ENCODE measurements around the gene PHLDA2. TPM values are rescaled to one million over a fixed set of nuclear protein-coding genes. Genes with fewer than 3 reads are reported as not detected.

Gene PHLDA2
- total and polyA plus RNA-seq, 9 of the 15 experiments (the other 6 are each of a cell fraction or from before 2014, with no cell fraction given), result 0.43 to 42.4 (median 4.7) TPM

DNA sequence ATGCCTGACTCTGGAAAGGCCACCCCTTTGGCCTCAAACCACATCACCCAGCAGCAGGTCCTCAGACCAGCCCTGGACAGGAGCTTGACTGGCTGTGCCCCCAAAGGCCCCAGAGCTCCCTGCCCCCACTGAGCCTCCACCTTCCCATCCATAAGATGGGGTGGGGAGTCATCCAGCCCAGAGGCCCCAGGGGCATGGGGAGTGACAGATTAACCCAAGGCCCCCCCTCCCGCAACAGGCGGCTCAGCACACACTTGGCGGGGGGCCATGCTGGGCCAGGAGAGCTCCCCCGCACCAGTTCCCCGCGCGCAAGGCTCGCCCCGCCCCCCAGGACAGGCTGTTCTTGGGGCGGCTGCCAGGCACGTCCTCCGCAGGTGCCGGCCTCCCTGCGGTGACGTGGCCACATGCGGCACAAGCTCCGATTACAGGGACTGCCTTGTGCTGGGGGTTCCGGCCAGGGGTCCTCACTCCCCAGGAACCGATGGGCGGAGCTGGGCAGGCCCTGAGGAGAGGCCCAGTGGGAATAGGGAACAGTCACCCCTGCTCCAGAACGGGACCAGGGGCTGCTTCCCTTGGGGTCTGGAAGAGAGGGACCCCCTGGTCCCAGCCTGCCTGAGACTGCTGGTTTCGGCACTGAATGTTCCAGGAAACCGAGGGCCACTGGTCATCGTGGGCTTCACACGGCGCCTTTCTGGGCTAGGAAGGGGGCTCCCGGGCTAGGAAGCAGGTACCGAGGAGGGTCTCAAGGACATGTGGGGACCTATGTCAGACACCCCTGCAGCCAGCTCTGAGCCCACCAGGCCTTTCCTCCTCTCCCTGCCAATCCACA lies 38.5 kb downstream of the PHLDA2 start (continued):
- TF ChIP-seq, protein P1, sequence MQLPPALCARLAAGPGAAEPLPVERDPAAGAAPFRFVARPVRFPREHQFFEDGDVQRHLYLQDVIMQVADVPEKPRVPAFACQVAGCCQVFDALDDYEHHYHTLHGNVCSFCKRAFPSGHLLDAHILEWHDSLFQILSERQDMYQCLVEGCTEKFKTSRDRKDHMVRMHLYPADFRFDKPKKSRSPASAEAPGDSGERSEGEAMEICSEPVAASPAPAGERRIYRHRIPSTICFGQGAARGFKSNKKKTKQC (CRISPR knock-in tag; IDR thresholded peaks at IDR 0.05), result peak; percentile 76; the same call in 1 of the 2 replicates
- TF ChIP-seq SOX6 (IDR thresholded peaks at IDR 0.05) (peak; percentile 74), HDGF (IDR thresholded peaks at IDR 0.05) (peak; percentile 69; the same call in 1 of the 2 replicates), MBD2 (IDR thresholded peaks at IDR 0.05; ENCODE audit: borderline replicate concordance, low read depth) (no peak), ZC3H4 (CRISPR knock-in tag; IDR thresholded peaks at IDR 0.05; ENCODE audit: borderline replicate concordance) (no peak; the same call in 1 of the 2 replicates), KLF16 (IDR thresholded peaks at IDR 0.05) (peak; percentile 59; the same call in 1 of the 2 replicates), ZNF224 (CRISPR knock-in tag; IDR thresholded peaks at IDR 0.05) (peak; percentile 68; the same call in 1 of the 2 replicates), JUND (IDR thresholded peaks at IDR 0.05; ENCODE audit: borderline replicate concordance, low read depth, low read length) (0 out of 2 replicates have a peak, but pooled peaks have one; percentile 45), JUND (tag; IDR thresholded peaks at IDR 0.05; ENCODE audit: borderline replicate concordance, low read depth, low read length) (peak; percentile 68; the same call in 1 of the 3 replicates), SMC3 (conservative IDR thresholded peaks at IDR 0.05; ENCODE audit: insufficient read depth, low read depth, low read length) (no peak), KDM4B (IDR thresholded peaks at IDR 0.05; ENCODE audit: borderline replicate concordance in 2 of 2, low read depth in 1 of 2) (peak in 1 of 2 experiments; percentile 79; a peak in 1 of 4 replicates), ELF4 (CRISPR knock-in tag; IDR thresholded peaks at IDR 0.05) (no peak), TEAD4 (IDR thresholded peaks at IDR 0.05; ENCODE audit: low read length) (no peak), TEAD4 (CRISPR knock-in tag; IDR thresholded peaks at IDR 0.05; ENCODE audit: borderline replicate concordance) (peak; percentile 82; the same call in 1 of the 2 replicates), CTBP1 (IDR thresholded peaks at IDR 0.05; ENCODE audit: borderline replicate concordance) (peak; percentile 62; the same call in 1 of the 2 replicates), BCOR (IDR thresholded peaks at IDR 0.05) (peak; percentile 97), SMARCA5 (IDR thresholded peaks at IDR 0.05) (peak; percentile 95), ZBTB7A (IDR thresholded peaks at IDR 0.05; ENCODE audit: borderline replicate concordance, control insufficient read depth, low read depth, low read length) (peak; percentile 89), TCF7L2 (IDR thresholded peaks at IDR 0.05; ENCODE audit: low read depth, low read length) (no peak)
- TF ChIP-seq, protein P2, sequence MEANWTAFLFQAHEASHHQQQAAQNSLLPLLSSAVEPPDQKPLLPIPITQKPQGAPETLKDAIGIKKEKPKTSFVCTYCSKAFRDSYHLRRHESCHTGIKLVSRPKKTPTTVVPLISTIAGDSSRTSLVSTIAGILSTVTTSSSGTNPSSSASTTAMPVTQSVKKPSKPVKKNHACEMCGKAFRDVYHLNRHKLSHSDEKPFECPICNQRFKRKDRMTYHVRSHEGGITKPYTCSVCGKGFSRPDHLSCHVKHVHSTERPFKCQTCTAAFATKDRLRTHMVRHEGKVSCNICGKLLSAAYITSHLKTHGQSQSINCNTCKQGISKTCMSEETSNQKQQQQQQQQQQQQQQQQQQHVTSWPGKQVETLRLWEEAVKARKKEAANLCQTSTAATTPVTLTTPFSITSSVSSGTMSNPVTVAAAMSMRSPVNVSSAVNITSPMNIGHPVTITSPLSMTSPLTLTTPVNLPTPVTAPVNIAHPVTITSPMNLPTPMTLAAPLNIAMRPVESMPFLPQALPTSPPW (CRISPR knock-in tag; IDR thresholded peaks at IDR 0.05), result peak; percentile 99

Data from K562 (cell line).